HepG2 (cell line): ENCODE data around the gene CDK13. TPM values are rescaled to one million over a fixed set of nuclear protein-coding genes. Genes with fewer than 3 reads are reported as not detected.

ENCODE experiments used
- AKNA ChIP-seq: sonication (generic); formaldehyde crosslinking; IDR thresholded peaks from 2 replicates; pipeline ENCODE4 v1.4.0; 2020; ENCODE audit warnings: missing genetic modification reagents, borderline replicate concordance
- E2F5 ChIP-seq: sonication (generic); formaldehyde crosslinking; conservative IDR thresholded peaks from 2 replicates; pipeline ENCODE4 v1.4.0; 2020; ENCODE audit warnings: missing genetic modification reagents
- ETV6 ChIP-seq: sonication (generic); formaldehyde crosslinking; conservative IDR thresholded peaks from 2 replicates; pipeline ENCODE4 v1.4.0; 2020; ENCODE audit warnings: missing genetic modification reagents
- FOXA3 ChIP-seq: IDR thresholded peaks from 2 replicates; pipeline ENCODE4 v1.6.1; 2016; ENCODE audit warnings: missing genetic modification reagents, missing compliant biosample characterization
- GPBP1L1 ChIP-seq: sonication (generic); formaldehyde crosslinking; IDR thresholded peaks from 2 replicates; pipeline ENCODE4 v1.5.0; 2020; ENCODE audit warnings: mild to moderate bottlenecking, missing genetic modification reagents
- MIER3 ChIP-seq: IDR thresholded peaks from 2 replicates; pipeline ENCODE4 v1.6.1; 2016; ENCODE audit warnings: missing compliant biosample characterization, borderline replicate concordance
- MXD4 ChIP-seq: IDR thresholded peaks from 2 replicates; pipeline ENCODE4 v1.6.1; 2016; ENCODE audit warnings: mild to moderate bottlenecking, missing biosample characterization, missing genetic modification reagents
- NR2F2 ChIP-seq: IDR thresholded peaks from 2 replicates; pipeline ENCODE4 v1.6.1; 2012; ENCODE audit warnings: low read depth, inconsistent platforms, borderline replicate concordance
- PAX8 ChIP-seq: sonication (generic); formaldehyde crosslinking; IDR thresholded peaks from 2 replicates; pipeline ENCODE4 v1.8.0; 2022; ENCODE audit warnings: mild to moderate bottlenecking, missing genetic modification reagents, borderline replicate concordance
- RCOR2 ChIP-seq: IDR thresholded peaks from 2 replicates; pipeline ENCODE4 v1.6.1; 2016; ENCODE audit warnings: missing biosample characterization, missing genetic modification reagents
- TBL1XR1 ChIP-seq: fragments of 150-350 bp; IDR thresholded peaks from 2 replicates; pipeline ENCODE4 v1.6.1; 2014; ENCODE audit warnings: borderline replicate concordance, low read length; ENCODE audit not compliant: partially characterized antibody
- ZNF121 ChIP-seq: sonication (generic); formaldehyde crosslinking; IDR thresholded peaks from 2 replicates; pipeline ENCODE4 v1.5.0; 2020; ENCODE audit warnings: mild to moderate bottlenecking, missing genetic modification reagents
- ZNF484 ChIP-seq: sonication (generic); formaldehyde crosslinking; IDR thresholded peaks from 2 replicates; pipeline ENCODE4 v1.5.1; 2020; ENCODE audit warnings: mild to moderate bottlenecking, low read depth, missing genetic modification reagents, borderline replicate concordance
- ZNF503 ChIP-seq: sonication (generic); formaldehyde crosslinking; IDR thresholded peaks from 2 replicates; pipeline ENCODE4 v1.4.0; 2020; ENCODE audit warnings: missing genetic modification reagents
- ZNF746 ChIP-seq: sonication (generic); formaldehyde crosslinking; IDR thresholded peaks from 2 replicates; pipeline ENCODE4 v1.8.0; 2022; ENCODE audit warnings: mild to moderate bottlenecking, missing genetic modification reagents
- polyA plus RNA-seq, 8 experiments: library from polyadenylated mRNA; depleted of rRNA in 3 of 8; stranded (reverse) in 7 of 8; unstranded in 1 of 8; fragments of >200 nt; fragmentation: Illumina TruSeq in 4 of 8; extraction: Trizol in 4 of 8; gene quantifications; 2 replicates each; pipeline versions ENCODE4 v1.2.1 to v1.2.3, GENCODE V29; 2011 to 2016; ENCODE audit warnings: low read depth in 4 of 8, missing spikeins in 1 of 8, mixed read lengths in 1 of 8; ENCODE audit not compliant: insufficient read depth in 1 of 8
- total RNA-seq, 5 experiments: library from RNA; depleted of rRNA; stranded (reverse); fragments of >200 nt; fragmentation: Illumina TruSeq; extraction: Trizol; gene quantifications; 2 replicates each; pipeline ENCODE4 v1.2.3, GENCODE V29; 2016; ENCODE audit warnings: low read depth in 1 of 5

Gene CDK13
- total and polyA plus RNA-seq, 2 of the 13 experiments (the other 11 are each of a cell fraction or from before 2014, with no cell fraction given) = 21.0 to 40.9 TPM

GRCh38 chr7:39949971-39950472, at the start of gene CDK13 (continued):
- no peak for TF ChIP-seq ZNF503
- TF ChIP-seq FOXA3 (CRISPR knock-in tag) = no peak
- 0 out of 2 replicates have a peak, but pooled peaks have one; percentile 56 for TF ChIP-seq AKNA (CRISPR knock-in tag)
- TF ChIP-seq TBL1XR1 = no peak
- peak; percentile 16; the same call in 1 of the 2 replicates for TF ChIP-seq ZNF746 (CRISPR knock-in tag)
- no peak for TF ChIP-seq RCOR2
- TF ChIP-seq MIER3 (CRISPR knock-in tag) = no peak
- TF ChIP-seq E2F5 = no peak
- TF ChIP-seq ZNF121 = no peak
- TF ChIP-seq ZNF484 (CRISPR knock-in tag) = no peak
- TF ChIP-seq ETV6 = no peak; the same call in 1 of the 2 replicates
- no peak for TF ChIP-seq GPBP1L1 (CRISPR knock-in tag)
- no peak for TF ChIP-seq PAX8 (CRISPR knock-in tag)
- TF ChIP-seq MXD4 (CRISPR knock-in tag) = no peak
- no peak for TF ChIP-seq NR2F2
